Measurements from ENCODE around the gene SEC61A2.

DNA sequence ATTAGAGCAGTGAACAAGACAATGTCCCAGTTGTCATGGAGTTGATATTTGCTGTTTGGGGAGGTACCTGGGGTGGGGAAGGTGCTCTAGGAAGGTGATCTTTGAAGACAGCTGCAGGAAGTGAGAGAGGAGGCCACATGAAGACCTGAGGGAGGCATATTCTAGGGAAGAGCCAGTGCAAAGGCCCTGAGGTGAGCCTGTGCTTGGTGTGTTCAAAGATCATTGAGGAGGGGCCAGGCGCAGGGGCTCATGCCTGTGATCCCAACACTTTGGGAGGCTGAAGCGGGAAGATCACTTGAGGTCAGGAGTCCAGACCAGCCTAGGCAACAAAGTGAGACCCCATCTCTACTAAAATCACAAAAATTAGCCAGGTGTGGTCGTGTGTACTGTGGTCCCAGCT lies 15.1 kb downstream of the SEC61A2 start:
- TF ChIP-seq YY1 (IDR thresholded peaks at IDR 0.05; ENCODE audit: low read depth) (no peak), REST (IDR thresholded peaks at IDR 0.05; ENCODE audit: low read depth, low read length) (no peak), RFX5 (IDR thresholded peaks at IDR 0.05; ENCODE audit: low read length) (no peak), RAD21 (IDR thresholded peaks at IDR 0.05; ENCODE audit: low read length) (no peak), EZH2phosphoT487 (IDR thresholded peaks at IDR 0.05; ENCODE audit: borderline replicate concordance, low read depth) (no peak), RCOR1 (IDR thresholded peaks at IDR 0.05; ENCODE audit: low read length) (no peak), NRF1 (IDR thresholded peaks at IDR 0.05; ENCODE audit: low read depth, low read length) (no peak)
- TF ChIP-seq, protein P1, sequence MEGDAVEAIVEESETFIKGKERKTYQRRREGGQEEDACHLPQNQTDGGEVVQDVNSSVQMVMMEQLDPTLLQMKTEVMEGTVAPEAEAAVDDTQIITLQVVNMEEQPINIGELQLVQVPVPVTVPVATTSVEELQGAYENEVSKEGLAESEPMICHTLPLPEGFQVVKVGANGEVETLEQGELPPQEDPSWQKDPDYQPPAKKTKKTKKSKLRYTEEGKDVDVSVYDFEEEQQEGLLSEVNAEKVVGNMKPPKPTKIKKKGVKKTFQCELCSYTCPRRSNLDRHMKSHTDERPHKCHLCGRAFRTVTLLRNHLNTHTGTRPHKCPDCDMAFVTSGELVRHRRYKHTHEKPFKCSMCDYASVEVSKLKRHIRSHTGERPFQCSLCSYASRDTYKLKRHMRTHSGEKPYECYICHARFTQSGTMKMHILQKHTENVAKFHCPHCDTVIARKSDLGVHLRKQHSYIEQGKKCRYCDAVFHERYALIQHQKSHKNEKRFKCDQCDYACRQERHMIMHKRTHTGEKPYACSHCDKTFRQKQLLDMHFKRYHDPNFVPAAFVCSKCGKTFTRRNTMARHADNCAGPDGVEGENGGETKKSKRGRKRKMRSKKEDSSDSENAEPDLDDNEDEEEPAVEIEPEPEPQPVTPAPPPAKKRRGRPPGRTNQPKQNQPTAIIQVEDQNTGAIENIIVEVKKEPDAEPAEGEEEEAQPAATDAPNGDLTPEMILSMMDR (IDR thresholded peaks at IDR 0.05), result no peak
